ENCODE data around the gene CSNK2A3. TPM values are rescaled to one million over a fixed set of nuclear protein-coding genes. Genes with fewer than 3 reads are reported as not detected.

CSNK2A3 gene
- total and polyA plus RNA-seq, 2 experiments from 2014 or later: 0.45 to 0.83 TPM

DNA sequence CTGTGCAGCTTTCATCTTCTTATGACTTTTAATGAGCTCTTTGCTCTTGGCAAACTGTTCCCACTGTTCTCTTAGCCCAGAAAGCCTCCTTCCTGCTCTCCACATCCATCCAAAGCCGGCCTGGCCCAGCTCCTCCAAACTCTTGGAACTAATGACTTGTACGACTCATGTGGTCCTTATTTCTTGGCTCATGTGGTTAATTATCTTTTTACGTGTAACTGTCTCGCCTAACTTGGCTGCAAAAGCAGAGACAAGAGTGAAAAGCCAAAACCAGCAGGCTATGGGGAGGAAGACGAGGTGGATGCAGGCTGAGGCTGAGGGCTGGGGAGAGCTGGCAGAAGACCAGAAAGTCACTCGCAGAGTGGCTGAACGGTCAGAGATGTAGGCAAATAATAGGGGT, 5.5 kb downstream of the CSNK2A3 start:
- H3K27ac ChIP-seq: no peak overlapping the region
- no peaks in the 10 kb centered on the region for H4K20me1 ChIP-seq (ENCODE audit: insufficient read depth, poor library complexity, severe bottlenecking)
- no peak for DNase-seq (ENCODE audit: low spot score)
- H2AFZ ChIP-seq: no peak overlapping the region
- whole genome bisulfite sequencing (ENCODE audit: low lambda C conversion rate, missing lambda C conversion rate): 84% methylated on average over 7 of the region's 7 CpGs
- no peaks in the 10 kb centered on the region for H3K9me3 ChIP-seq (ENCODE audit: low read depth)
- H3K36me3 ChIP-seq (replicated peaks; ENCODE audit: insufficient read depth, low read depth): no peaks in the 10 kb centered on the region
- H3K9me2 ChIP-seq (replicated peaks; ENCODE audit: insufficient read depth): no peaks in the 10 kb centered on the region
- no peaks in the 10 kb centered on the region for H3K27me3 ChIP-seq
- H3K4me1 ChIP-seq (ENCODE audit: insufficient read depth): peaks cover 24% of the 10 kb centered on the region
- no peak overlapping the region for H3K4me3 ChIP-seq
- TF ChIP-seq EZH2phosphoT487 (IDR thresholded peaks at IDR 0.05; ENCODE audit: low read depth, severe bottlenecking, unreplicated experiment) (no peak), EZH2 (IDR thresholded peaks at IDR 0.05; ENCODE audit: borderline replicate concordance) (no peak)
- TF ChIP-seq, protein P1, sequence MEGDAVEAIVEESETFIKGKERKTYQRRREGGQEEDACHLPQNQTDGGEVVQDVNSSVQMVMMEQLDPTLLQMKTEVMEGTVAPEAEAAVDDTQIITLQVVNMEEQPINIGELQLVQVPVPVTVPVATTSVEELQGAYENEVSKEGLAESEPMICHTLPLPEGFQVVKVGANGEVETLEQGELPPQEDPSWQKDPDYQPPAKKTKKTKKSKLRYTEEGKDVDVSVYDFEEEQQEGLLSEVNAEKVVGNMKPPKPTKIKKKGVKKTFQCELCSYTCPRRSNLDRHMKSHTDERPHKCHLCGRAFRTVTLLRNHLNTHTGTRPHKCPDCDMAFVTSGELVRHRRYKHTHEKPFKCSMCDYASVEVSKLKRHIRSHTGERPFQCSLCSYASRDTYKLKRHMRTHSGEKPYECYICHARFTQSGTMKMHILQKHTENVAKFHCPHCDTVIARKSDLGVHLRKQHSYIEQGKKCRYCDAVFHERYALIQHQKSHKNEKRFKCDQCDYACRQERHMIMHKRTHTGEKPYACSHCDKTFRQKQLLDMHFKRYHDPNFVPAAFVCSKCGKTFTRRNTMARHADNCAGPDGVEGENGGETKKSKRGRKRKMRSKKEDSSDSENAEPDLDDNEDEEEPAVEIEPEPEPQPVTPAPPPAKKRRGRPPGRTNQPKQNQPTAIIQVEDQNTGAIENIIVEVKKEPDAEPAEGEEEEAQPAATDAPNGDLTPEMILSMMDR (IDR thresholded peaks at IDR 0.05; ENCODE audit: poor library complexity): no peak
- H3K4me2 ChIP-seq: no peak overlapping the region
- no peaks in the 10 kb centered on the region for H3K79me2 ChIP-seq

DNA sequence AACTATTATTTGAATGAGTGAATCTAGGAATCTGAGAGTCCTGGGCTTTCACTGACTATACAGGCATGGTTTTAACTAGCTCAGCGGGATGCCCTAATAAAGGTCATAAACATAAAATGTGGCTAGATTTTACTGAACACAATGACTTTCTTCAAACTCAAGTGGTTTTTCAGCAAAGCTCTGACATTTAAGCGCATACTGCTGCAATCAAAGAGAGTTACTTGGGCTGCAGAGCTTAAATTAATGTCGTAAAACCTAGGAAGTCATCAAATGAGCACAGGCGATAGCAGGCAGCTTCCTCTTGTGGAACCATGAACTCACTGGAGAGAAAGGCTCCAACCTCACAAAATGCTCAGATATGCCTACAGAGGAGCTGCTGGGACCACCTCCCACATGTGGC, 6.7 kb downstream of the CSNK2A3 start:
- H3K36me3 ChIP-seq (replicated peaks; ENCODE audit: insufficient read depth, low read depth): no peaks in the 10 kb centered on the region

DNA sequence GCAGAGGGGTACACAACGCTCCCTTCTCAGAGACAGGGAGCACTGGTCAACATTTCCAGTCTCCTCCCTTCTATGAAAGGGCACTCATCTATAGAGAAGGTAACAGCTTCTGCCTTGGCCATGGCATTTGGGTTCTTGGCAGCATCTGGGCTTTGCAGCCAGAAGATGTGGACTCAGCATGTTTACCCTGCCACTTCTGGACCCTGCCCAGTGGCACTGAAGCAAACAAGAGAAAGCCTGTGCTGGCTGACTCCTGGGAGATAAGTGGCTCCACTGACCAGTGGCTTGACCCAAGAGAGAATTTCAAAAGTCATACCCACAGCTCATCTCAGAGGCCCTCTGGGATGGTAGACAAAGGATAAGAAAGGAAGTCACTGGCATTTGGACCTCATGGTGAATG, 8.0 kb downstream of the CSNK2A3 start:
- Histone ChIP-seq H3K27ac (no peak overlapping the region), H2AFZ (no peak overlapping the region), H3K27me3 (no peaks in the 10 kb centered on the region), H3K4me1 (ENCODE audit: insufficient read depth) (peaks cover 17% of the 10 kb centered on the region), H3K4me2 (no peak overlapping the region), H3K9me2 (replicated peaks; ENCODE audit: insufficient read depth) (no peaks in the 10 kb centered on the region), H3K36me3 (replicated peaks; ENCODE audit: insufficient read depth, low read depth) (no peaks in the 10 kb centered on the region), H4K20me1 (ENCODE audit: insufficient read depth, poor library complexity, severe bottlenecking) (no peaks in the 10 kb centered on the region), H3K9me3 (ENCODE audit: low read depth) (no peaks in the 10 kb centered on the region), H3K4me3 (no peak overlapping the region), H3K79me2 (no peaks in the 10 kb centered on the region)
- TF ChIP-seq EZH2phosphoT487 (IDR thresholded peaks at IDR 0.05; ENCODE audit: low read depth, severe bottlenecking, unreplicated experiment): no peak
- no peak for TF ChIP-seq EZH2 (IDR thresholded peaks at IDR 0.05; ENCODE audit: borderline replicate concordance)
- TF ChIP-seq, protein P1 (IDR thresholded peaks at IDR 0.05; ENCODE audit: poor library complexity): no peak
- 91% methylated on average over 1 of the region's 1 CpG for WGBS (ENCODE audit: low lambda C conversion rate, missing lambda C conversion rate)
- DNase-seq (ENCODE audit: low spot score): no peak

More for the DNA sequence above, 6.7 kb downstream of the CSNK2A3 start:
- TF ChIP-seq EZH2 (IDR thresholded peaks at IDR 0.05; ENCODE audit: borderline replicate concordance): no peak
- TF ChIP-seq, protein P1 (IDR thresholded peaks at IDR 0.05; ENCODE audit: poor library complexity): no peak
- no peak for TF ChIP-seq EZH2phosphoT487 (IDR thresholded peaks at IDR 0.05; ENCODE audit: low read depth, severe bottlenecking, unreplicated experiment)
- no peak overlapping the region for H3K4me2 ChIP-seq
- H2AFZ ChIP-seq: no peak overlapping the region
- H3K4me3 ChIP-seq: no peak overlapping the region
- WGBS (ENCODE audit: low lambda C conversion rate, missing lambda C conversion rate): 63% methylated on average over 4 of the region's 4 CpGs
- no peaks in the 10 kb centered on the region for H3K9me2 ChIP-seq (replicated peaks; ENCODE audit: insufficient read depth)
- H3K27me3 ChIP-seq: no peaks in the 10 kb centered on the region
- H3K27ac ChIP-seq: no peak overlapping the region
- DNase-seq (ENCODE audit: low spot score): no peak
- peaks cover 24% of the 10 kb centered on the region for H3K4me1 ChIP-seq (ENCODE audit: insufficient read depth)
- H4K20me1 ChIP-seq (ENCODE audit: insufficient read depth, poor library complexity, severe bottlenecking): no peaks in the 10 kb centered on the region
- H3K9me3 ChIP-seq (ENCODE audit: low read depth): no peaks in the 10 kb centered on the region
- no peaks in the 10 kb centered on the region for H3K79me2 ChIP-seq

DNA sequence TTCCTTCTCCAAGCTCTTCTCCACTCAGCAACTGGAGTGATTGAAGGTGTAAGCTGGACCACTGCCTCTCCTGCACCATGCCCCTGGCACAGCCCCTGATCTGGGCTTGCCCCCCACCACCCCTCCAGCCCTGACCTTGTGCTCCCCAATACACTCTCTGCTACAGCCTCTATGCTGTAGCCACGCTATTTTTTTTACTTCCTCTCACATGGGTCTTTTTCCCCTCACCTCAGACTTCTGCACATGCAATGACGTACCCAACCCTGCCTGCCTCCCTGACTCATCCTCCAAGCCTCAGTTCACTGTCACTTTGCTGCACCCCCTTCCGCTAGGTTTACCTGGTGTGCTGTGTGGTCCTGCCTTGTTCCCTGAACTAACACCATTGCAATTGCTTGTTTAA, 9.0 kb downstream of the CSNK2A3 start:
- H3K9me2 ChIP-seq (replicated peaks; ENCODE audit: insufficient read depth): no peaks in the 10 kb centered on the region
- TF ChIP-seq EZH2phosphoT487 (IDR thresholded peaks at IDR 0.05; ENCODE audit: low read depth, severe bottlenecking, unreplicated experiment) (no peak), EZH2 (IDR thresholded peaks at IDR 0.05; ENCODE audit: borderline replicate concordance) (no peak)
- TF ChIP-seq, protein P1 (IDR thresholded peaks at IDR 0.05; ENCODE audit: poor library complexity): no peak
- no peaks in the 10 kb centered on the region for H4K20me1 ChIP-seq (ENCODE audit: insufficient read depth, poor library complexity, severe bottlenecking)
- H3K4me3 ChIP-seq: no peak overlapping the region
- no peak for DNase-seq (ENCODE audit: low spot score)
- H2AFZ ChIP-seq: no peak overlapping the region
- no peaks in the 10 kb centered on the region for H3K79me2 ChIP-seq
- no peak overlapping the region for H3K4me2 ChIP-seq
- H3K9me3 ChIP-seq (ENCODE audit: low read depth): no peaks in the 10 kb centered on the region
- peaks cover 8% of the 10 kb centered on the region for H3K4me1 ChIP-seq (ENCODE audit: insufficient read depth)
- 91% methylated on average over 3 of the region's 3 CpGs for WGBS (ENCODE audit: low lambda C conversion rate, missing lambda C conversion rate)
- H3K36me3 ChIP-seq (replicated peaks; ENCODE audit: insufficient read depth, low read depth): no peaks in the 10 kb centered on the region
- no peaks in the 10 kb centered on the region for H3K27me3 ChIP-seq
- no peak overlapping the region for H3K27ac ChIP-seq
